Erythroblast (primary cell): ENCODE results near the gene CDKAL1.

Experiments
- DNase-seq, 2 experiments: peaks; one replicate each; lab custom pipeline; 2025; lab: John Stamatoyannopoulos, UW
- GATA1 ChIP-seq: IDR thresholded peaks from 2 replicates; pipeline ENCODE4 v1.6.1; 2011; ENCODE audit warnings: low read depth, mild to moderate bottlenecking, control low read depth, low read length, moderate library complexity
- POLR2A ChIP-seq: IDR thresholded peaks from 2 replicates; pipeline ENCODE4 v1.6.1; 2011; ENCODE audit warnings: mild to moderate bottlenecking, low read length

The CDKAL1 gene

DNA sequence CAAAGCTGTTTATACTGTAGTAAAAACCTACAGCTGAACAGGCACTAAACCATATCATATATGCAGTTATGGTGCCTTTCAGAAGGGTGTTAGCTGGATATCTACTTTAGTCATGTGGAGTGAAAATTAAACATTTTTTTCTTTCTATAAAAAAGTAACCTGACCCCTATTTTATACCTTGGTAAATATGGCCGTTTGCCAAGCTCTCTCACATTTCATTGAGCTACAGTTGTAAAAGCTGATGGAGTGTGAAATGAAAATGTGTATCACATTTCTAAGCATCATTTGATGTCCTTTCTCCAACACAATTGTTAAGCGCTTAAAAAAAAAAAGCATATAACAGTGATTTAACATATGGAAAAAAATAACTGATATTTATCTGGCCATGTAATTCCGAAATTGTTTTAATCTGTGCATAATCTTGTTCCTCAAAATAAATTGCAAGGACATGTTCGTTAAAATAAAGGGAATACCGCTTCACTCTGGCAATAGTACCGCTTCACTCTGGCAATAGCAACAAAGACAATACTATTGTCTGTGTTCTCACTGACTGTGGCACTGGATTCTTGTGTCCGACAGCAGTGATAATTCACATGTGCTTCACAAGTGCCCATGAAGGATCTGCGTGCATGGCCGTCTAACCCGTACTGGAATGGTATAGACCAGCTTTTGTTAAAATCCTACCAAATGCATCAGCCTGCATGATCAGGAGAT, 667.5 kb downstream of the CDKAL1 start:
- DNase-seq, result no peak
- TF ChIP-seq POLR2A (no peak), GATA1 (no peak)

DNA sequence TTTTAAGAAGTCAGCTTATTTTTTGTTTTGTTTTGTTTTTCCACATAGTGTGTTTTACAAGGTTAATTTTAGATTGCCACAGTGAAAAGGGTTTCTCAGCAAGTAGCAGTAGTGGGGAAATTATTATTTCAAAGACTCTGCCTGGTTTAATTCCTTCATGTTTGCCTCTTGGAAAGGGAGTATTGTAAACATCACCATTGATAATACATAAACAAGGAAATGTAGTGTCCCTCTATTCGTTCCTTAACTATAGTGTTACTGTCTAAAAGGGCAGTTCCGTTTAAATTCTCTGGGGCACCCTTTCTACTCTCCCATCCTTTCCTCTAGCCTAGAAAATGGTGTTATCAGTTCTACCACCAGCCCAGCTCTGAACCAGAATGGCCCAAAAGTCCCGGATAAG, 668.3 kb downstream of the CDKAL1 start:
- DNase-seq, result no peak
- TF ChIP-seq POLR2A (no peak), GATA1 (no peak)

DNA sequence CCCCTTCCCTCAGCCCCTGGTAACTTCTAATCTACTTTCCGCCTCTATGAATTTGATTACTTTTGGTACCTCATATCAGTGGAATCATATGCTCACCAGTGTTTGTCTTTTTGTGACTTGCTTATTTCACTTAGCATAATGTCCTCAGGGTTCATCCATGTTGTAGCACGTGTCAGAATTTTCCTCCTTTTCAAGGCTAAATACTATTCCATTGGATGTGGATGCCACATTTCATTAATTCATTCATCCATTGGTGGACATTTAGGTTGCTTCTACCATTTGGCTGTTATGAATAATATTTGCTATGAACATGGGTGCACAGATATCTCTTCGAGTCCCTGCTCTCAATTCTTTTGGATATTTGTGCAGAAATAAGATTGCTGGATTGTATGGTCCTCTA, 670.7 kb downstream of the CDKAL1 start:
- no peak for TF ChIP-seq GATA1
- TF ChIP-seq POLR2A, result no peak
- DNase-seq, result no peak

DNA sequence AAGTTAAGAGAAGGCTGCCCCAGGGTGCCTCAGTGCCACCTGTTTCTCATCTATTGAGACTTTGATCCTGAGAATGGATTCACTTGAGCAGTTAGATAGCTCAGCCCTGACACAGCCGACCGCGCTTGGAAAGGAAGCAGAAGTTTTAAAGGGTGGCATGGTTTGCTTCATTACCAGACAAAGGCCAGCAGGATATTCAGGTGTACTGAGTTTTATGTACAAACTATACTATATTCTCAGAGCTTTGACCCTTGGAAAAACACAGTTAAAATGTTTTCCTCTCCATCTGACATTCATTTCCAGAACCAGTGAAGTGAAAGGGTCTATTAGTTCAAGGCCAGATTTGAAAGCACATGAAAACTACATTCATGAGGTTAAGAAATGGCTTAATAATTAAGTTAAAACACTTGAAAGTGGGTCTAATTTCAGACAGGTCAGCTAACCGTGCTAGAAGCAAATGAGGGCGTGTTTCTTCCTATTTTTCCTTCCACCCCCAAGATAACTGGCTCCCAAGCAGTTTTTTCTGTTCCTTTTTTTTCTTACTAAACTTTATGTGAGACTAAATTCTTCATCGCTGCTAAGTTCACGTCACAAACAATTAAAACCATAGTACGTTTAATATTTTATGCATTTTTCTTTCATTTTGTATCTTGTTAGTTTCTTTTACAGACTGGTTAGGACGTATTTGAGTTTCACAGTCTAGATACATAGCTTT, 674.0 kb downstream of the CDKAL1 start:
- DNase-seq, result no peak
- TF ChIP-seq POLR2A, result no peak
- no peak for TF ChIP-seq GATA1

DNA sequence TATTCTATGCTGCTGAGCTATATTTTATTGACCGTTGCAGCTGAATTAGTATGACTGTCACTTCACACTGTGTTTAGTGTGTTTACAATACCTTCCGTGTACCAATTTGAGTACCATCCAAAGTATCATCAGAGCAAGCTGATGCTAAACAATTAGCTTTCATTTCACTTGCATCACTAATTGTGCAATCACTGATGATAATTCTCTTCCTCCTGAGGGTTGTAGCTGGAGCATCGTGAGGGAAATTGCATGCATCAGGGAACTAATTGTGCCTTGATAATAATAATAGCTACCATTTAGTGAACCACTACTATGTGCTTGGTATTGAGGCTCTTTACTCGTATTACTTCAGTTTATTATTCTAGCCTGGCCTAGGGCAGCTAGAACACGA, 674.5 kb downstream of the CDKAL1 start:
- TF ChIP-seq GATA1 (no peak), POLR2A (no peak)
- no peak for DNase-seq

DNA sequence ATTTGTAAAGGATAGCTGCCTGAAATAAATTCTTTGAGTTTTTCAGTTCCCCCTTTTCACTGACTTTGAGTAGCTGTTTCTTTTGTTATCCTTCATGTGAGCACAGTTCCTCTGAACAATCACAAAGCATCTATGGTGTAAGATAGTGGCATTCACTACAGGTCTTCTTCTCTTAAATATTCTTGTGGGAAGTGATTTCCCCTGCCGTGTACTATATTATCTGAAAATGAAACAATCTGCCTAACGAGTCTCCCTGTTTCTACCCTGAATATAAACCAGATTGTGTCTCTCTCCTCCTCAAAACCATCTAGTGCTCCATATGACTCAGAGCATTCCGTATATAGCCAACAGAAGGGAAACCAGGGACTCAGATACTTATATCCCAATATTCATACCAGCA, 679.2 kb downstream of the CDKAL1 start:
- DNase-seq, result no peak

DNA sequence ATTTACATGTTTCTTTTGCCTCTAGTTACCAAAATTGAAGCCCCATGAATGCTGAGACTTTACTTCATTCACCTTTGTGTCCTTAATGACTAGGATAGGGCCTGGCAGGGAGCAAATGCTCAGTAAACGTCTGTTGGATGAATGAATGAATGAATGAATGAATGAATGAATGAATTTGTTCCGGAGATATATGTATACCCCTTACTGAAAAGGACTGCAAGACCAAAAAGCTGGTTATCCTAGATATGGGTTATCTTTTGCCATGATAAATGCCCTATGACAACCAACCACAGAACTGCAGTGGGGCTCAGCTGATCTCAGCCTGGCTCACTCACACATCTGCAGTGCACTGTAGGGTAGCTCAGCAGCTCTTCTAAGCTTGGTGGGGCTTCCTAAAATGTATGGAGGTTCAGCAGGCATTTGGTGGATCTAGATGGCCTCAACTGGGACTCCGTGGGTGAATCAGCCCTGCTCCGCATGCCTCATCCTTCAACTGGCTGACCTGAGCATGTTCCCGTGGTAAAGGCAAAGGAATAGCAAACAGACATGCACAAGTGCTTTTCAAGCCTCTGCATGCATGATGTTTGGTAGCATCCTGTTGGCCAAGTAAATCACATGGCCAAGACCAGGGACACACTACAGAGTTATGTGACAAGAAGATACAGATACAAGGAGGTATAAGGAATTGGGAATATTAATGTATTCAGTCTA, 680.6 kb downstream of the CDKAL1 start:
- TF ChIP-seq POLR2A (no peak), GATA1 (no peak)
- DNase-seq, result no peak

More for the DNA sequence above, 679.2 kb downstream of the CDKAL1 start:
- no peak for TF ChIP-seq POLR2A
- no peak for TF ChIP-seq GATA1

DNA sequence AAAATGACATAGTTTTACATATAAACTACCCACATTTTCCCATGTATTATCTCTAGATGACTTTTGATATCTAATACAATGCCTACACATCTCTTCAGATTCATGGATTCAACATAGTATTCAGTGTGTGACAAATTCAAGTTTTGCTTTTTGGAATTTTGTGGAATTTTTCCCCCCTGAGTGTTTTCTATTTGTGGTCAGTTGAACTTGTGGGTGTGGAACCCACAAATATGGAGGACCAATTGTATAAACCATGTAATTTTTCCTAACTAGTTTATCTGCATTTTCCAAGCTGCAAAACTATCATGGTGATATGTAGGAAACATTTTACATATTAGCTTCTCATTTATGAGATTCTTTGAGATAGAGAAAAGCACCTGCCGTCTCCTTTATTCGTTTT, 685.0 kb downstream of the CDKAL1 start:
- DNase-seq, result no peak
- TF ChIP-seq GATA1 (no peak), POLR2A (no peak)

DNA sequence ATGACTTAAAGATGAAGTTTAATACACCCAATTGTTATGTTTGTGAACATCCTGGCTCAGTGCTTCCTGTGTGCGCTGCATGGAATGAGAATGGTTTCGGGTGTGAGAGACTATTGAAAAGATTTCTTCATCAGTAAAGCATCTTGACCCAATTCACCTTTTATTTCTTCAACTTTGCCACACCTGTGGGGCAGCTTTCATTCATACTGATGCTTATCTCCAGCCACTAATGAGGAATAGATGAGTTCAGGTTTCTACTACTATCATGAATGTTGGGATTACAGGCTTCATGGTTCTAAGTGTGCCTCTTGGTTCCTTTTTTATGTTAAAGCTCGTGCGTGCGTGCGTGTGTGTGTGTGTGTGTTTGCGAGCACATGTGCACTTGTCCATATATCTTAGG, 685.6 kb downstream of the CDKAL1 start:
- TF ChIP-seq POLR2A (no peak), GATA1 (no peak)
- no peak for DNase-seq

DNA sequence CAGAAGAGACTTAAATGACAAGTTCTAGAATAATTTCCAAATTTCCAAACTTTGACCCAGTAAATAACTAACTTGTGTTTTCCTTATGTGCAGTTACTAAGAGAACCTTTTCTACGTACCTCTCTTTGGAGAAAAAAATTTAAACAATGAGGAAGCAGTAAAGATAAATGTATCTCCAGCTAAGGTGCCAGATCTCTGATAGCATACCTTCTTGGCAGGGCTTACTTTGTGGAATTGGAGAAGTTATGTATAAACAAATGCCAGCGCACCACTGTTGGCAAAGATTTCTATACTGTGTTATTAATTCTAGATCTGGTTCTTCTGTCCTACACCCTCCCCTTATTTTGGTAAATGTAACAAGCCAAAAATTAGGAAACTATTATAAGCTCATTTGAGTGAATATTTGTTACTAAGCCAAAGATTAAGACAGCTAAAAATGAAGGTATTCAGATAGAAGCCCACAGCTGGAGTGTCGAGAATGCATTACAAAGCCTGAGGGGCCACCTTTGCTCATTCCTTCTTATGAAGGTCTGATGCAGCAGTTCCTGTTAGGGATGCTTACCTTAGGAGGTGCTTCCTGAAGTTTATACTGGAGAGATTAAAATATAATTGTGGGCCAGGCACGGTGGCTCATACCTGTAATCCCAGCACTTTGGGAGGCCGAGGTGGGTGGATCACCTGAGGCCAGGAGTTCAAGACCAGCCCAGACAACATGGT, 686.2 kb downstream of the CDKAL1 start:
- DNase-seq, result no peak
- TF ChIP-seq POLR2A, result no peak

DNA sequence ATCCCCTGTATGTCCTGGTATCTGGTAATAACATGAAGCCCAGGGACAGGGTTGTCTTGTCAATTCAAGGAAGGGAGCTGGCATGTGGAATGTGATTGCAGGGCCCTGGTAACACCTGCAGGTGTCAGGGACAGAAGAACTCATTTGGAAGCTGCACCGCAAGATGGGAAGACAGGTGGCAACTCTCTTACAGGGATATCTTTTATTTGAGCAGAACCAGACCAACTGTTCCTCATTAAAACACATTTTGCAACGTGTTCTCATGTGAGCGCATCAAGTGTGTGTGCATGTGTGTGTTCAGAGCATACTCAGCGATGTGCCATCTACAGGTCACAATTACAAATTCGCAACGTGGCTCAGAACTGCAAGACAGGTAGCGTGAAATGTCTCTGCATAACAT, 688.4 kb downstream of the CDKAL1 start:
- TF ChIP-seq POLR2A (no peak), GATA1 (no peak)
- no peak for DNase-seq

DNA sequence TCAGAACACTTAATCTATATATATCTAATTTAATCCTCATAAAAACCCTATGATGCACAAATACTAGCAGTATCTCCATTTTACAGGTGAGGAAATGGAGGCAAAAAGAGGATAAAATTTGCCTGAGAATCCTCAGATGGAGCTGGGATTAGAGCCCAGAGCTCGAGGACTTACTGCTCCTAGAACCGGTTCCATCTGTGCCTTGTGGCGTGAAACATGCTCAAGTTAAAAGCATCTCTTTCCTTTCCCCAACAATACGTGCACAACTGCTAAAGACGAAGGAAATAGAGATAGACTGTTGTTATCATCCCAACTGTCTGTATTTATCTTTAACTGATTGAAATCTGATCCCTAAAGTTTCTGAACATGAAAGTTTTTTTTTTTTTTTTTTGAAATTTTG, 691.7 kb downstream of the CDKAL1 start:
- TF ChIP-seq GATA1 (no peak), POLR2A (no peak)
- no peak for DNase-seq

DNA sequence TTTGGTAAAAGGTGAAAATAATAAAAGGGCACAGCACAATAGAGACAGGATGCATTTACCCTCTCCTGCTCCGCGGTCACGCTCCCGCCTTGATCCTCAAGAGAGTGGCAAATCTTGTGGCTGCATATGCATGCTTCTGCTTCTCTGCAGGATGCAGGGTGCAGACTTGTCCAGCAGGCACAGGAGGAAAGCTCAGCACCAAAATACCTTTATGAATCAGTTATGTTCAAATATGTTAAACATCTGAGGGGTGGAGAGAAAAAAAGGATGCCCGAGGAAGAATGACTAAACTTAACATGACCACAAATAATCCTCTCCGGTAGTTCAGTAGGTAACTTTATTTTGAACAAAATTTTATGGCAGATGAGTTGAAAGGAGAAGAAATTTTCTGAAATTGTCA, 693.2 kb downstream of the CDKAL1 start:
- TF ChIP-seq GATA1 (no peak), POLR2A (no peak)
- no peak for DNase-seq
